Stromal cell of bone marrow (primary cell): ENCODE data around the gene RFLNA.
"Not testable (repeated sequence)": the region's sequence is repeated elsewhere in the genome, so short reads cannot be mapped to it uniquely, and the experiment has no call there.

ENCODE experiments used
- DNase-seq: peaks from one replicate; pipeline ENCODE4 v3.0.0-alpha.2; 2012; ENCODE audit warnings: low read depth

Gene RFLNA

DNA sequence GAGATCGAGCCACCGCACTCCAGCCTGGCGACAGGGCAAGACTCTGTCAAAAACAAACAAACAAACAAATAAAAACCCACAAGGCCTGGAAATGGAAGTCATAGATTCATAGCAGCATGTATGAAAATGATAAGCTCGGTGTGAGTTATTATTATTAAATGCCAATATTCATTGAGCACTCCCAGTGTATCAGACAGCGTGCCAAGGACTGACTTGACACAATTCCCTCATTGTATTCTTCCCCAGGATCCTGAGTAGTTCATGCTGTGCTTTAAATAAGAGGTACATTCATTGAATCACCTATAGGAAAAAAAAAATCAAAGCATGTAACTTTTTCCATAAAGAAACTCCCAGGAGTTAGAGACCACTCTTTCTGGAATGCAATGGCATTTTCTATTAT, 12.6 kb upstream of the RFLNA start:
- no peak for DNase-seq

GRCh38 chr12:124283326-124283725, 11.6 kb upstream of the RFLNA start:
- no peak for DNase-seq

DNA sequence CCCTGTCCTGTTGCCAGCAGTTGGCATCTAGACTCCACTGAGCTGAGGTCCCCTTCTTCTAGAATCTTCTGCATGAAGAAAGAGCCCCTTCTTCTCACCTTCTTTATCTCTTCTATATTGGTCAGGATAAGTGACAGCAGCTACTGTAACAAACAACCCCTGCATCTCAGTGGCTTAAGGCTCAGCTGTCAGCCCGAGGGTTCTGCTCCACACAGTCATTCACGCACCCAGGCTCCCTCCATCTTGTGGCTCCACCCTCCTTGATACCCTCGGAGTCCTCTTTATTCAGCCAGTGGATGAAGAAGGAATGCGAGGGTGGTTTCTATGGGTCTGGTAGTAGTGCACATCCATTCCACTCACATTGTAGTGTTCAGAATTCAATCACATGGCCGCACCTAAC, 10.5 kb upstream of the RFLNA start:
- DNase-seq = no peak

GRCh38 chr12:124286414-124286813, 8.5 kb upstream of the RFLNA start:
- no peak for DNase-seq

DNA sequence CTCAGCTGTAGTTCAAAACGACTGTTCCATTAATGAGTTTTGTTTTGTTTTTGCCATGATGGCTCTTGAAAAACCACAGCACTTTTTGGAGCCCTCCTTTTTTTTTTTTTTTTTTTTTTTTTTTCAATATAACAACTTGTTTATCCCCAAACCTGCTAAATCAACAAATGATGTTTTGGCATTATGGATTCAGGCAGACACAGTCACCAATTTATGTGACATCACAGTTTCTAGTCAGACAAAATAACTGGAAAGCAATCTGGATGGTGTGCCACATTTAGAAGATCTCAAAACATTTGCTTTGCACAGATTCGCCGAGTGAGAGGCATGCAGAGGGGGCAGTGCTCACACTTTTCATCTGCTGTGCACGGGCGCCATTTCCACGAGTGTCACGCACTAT, 7.9 kb upstream of the RFLNA start:
- no peak for DNase-seq

DNA sequence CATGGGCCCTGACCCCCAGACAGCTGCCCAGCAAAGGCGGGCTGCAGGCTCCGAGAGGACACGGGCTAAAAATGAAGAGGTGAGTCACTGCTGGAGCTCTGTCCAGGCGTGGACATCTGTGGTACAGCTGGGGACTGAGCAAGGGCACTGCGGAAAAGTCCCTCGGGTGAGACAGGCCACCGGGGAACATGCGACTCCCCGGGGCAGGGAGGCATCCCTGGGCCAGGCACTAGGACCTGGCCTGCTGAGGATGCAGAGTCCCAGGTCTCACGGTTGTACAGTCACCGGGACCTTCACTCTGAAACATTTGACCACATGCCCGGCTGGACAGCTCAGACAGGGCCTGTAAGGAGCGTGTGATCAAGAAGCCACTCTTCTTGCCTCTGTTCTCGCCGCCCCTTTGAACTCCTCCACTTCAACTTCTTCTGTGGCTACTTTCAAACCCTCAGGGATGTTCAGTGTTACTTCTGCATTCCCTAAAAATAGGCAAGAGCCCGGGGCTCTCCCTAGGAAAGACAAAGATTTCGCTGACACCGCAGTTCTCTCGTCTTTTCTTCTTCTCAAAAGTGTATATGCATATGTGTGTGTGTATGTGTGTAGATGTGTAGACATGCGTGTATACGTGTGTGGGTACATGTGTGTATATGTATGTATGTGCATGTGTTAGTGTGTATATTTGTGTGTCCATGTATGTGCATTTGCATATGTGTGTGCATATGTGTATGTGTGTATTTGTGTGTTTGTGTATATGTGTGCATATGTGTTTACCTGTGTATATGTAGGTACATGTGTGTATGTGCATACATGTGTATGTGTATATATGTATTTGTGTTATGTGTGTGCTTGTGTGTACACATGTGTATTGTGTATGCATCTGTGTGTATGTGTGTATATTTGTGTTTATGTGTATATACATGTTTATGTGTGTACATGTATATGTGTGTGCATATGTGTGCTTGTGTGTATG, 5.0 kb upstream of the RFLNA start:
- no peak for DNase-seq

DNA sequence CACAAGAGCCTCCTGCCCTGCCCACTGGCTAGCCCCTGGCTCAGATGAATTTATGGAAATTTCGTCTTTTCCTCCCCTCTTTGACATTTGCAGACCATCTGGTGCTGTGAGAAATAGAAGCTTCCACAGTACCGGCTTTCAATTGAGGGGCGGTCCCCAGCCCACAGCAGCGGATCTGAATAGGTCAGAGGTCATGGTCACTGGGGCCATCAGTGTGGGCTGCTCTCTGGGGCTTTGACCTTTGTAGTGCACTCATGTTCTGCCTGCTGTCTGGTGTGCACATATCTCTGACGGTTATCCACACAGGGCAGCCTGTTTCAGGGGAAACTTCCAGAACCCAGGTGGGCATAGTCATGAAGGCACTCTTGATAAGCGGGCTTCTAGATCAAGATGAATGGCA, 2.5 kb upstream of the RFLNA start:
- DNase-seq = no peak

- no peak for DNase-seq
These were observed 1.4 kb upstream of the RFLNA start for GRCh38 chr12:124293286-124294003.

- no peak for DNase-seq
These were observed 652 bp downstream of the RFLNA start for GRCh38 chr12:124295431-124296058.

DNA sequence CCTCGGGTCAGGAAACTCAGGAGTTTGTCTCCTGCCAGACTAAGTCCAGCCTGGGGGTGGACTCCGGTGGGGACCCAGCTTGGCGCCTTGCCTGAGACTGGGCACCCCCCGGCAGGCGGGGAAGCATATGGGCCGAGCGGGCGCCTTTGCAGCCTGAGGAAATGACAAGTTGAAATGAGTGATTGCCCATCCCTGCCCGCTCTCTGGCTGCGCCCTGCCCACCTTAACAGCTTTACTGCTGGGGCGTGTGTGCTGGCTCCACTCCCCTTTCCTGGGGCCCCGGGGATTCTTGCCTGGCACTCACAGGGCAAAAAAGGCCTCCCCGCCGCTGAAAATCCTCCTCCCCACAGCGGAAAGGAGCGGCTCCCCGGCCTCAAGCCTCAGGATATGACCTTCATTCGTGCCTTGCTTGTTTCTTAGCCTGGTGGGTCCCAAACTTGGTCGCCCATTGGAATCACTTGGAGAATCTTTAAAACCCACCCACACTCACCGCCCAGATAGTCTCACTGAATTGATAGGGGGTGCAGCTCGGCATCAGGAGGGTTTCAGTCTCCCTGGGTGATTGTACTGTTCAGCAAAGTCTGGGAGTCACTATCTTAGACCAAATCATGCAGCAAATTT, 1.5 kb downstream of the RFLNA start:
- DNase-seq = no peak

- no peak for DNase-seq
These were observed 2.0 kb downstream of the RFLNA start for GRCh38 chr12:124296916-124297351.

DNA sequence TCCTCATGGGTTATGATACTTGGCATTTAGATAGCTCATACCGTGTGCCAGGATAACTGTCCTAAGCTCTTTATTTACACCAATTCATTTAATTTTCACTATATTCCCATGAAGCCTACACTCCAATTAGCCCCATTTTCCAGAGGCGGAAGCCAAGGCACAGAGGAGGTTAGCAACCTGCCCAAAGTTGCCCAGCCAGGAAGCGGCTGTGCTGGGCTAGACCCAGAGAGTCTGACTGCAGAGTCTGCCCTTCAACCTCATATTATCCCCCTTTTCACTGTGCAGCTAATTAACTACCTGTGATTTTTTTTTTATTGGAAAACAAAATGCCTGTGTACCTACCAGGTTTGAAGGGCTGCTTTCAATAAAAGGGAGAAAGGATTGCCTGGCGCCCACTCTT, 2.5 kb downstream of the RFLNA start:
- DNase-seq = no peak

- no peak for DNase-seq
These were observed 3.0 kb downstream of the RFLNA start for GRCh38 chr12:124297856-124298255.

DNA sequence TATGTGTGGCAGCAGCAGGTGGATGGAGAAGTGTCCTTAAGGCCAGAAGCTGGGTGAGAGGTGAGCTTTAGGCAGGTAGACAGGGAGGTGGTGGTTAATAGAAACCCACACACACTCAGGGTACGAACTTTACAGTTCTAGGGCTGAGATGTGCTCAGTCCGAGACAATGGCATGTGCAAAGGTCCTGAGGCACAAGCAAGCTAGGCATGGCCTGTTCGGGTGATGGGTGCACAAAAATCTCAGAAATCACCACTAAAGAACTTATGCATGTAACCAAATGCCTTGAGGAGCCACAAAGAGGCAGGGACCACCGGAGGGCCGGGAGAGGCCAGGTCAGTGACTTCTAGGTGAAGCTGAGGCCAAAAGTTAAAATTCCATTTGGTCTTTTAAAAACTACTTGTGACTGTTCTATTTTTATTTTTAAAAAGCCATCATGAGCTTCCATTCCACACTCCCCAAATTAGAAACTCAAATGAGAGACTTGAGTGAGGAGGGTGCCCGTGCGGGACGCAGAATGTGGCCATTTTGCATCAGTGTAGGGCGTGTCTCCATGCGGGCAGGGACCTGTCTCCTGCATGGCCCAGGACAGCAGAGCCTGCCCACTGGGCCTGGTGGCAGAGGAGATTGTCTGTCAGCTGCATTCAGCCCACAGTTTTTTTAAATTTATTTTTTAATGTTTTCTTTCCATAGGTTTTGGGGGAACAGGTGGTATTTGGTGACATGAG, 4.0 kb downstream of the RFLNA start:
- DNase-seq = no peak

DNA sequence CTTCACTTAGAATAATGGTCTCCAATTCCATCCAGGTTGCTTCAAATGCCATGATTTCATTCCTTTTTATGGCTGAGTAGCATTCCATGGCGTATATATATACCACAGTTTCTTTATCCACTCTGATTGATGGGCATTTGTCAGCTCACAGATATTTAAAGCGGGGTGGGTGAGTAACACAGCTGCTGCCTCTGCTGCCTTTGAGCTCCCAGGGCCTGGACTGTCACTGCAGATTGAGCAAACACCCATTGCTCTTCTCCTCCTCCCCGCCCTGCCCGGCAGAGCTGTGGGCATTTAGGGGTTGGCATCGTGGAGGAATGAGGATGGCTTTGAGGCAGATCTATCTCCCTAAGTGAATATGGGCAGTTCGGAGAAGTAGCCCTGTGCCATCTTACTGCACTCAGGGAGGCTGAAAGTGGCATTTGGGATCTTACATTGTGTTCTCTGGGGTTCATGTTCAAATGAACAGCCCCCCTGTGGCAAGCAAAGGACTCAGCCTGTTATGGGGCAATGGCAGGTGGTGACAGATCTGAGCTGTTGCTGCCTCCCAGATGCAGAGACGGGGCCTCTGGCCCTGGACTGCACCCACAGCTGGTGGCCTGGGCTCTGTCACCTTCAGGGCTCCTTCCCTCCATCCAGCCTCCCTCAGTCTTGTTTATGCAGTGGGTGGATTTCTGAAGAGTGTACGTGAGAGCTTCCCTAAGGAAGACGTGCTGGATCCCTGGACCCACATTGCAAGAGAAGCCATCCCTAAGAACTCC, 4.9 kb downstream of the RFLNA start:
- no peak for DNase-seq

- DNase-seq = not testable (repeated sequence)
These were observed 5.8 kb downstream of the RFLNA start for GRCh38 chr12:124300657-124301056.

DNA sequence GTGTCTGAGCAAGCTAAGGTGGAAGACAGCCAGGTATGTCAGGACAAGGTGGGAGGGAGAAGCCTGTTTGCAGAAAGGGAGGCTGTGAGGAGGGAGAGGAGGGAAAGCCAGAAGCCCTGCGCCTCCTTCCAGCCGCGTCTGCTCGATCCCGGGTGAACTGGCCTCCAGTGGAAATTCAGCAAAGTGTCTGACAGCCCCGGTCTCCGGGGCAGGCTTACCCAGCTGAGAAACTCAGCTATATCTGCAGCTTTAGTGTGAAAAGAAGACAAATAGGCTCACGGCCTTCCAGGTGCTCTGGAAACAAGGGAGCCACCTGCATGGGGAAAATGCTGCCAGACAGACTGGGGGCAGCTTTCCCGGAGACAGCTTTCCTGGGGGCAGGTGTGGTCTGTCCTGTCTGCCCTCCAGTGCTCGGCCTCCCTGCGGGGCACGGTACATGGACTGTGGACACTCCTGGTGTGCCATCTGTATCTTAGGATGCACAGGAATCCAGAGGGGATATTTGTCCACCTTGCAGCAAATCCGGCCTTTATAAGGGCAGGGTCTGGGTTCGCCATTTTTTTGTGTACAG, 6.3 kb downstream of the RFLNA start:
- no peak for DNase-seq

DNA sequence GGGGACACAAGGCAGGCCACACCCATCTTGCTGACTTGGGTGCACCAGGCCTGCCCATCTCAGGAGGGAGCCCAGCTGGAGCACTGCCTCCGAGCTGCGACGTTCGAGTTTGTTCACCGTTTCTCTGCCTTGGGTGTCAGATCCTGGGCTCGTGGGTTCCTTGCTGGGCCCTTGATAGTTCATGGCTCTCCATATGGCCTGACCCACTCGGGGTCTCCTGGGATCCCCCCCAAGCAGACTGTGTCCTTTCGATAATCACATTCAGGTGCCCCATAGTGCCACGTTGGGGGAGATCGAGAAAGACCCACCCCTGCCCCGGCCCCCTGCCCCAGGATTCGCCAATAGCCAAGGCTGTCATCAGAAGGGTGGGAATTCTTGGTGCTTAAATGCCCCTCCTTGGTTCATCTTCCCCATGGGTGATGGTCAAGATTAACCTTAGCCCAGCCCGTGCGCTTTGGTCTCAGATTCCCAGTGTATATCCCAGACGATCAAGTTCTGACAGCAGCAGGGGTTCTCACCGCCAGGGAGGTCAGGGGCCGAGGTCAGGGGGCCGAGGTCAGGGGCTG, 7.4 kb downstream of the RFLNA start:
- no peak for DNase-seq

- DNase-seq = no peak
These were observed 8.1 kb downstream of the RFLNA start for GRCh38 chr12:124302807-124303578.
